AG09319 (cell line): Measurements from ENCODE around the gene ENTR1.

Experiments used
- DNase-seq: peaks from one replicate; pipeline ENCODE4 v3.0.0-alpha.2; 2010; ENCODE audit warnings: low read depth; ENCODE audit errors: extremely low read depth
- TF ChIP-seq, protein P1 (sequence below): IDR thresholded peaks from 2 replicates; pipeline ENCODE4 v1.5.1; 2011; ENCODE audit warnings: low read depth, mild to moderate bottlenecking, inconsistent platforms, low read length, moderate library complexity

ENTR1 gene

DNA sequence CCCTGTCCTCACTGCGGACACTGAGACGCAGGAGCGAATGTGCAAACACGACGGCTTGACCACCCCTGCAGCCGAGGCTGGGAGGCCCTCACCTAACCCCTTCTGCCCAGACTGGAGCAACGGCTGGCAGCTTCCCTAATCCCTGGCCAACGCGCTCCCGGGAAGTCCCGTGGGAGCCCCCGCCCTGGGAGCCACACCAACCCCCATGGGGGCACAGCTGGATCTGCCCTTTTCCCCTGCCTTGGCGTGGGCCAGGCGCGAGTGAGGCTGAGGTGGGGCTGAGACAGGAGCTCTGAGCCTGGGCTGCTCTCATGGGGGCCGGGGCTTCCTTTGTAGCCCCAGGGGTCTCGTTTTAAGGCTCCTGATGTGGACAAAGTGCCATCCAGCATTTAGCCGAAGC, 42.2 kb downstream of the ENTR1 start:
- TF ChIP-seq, protein P1, sequence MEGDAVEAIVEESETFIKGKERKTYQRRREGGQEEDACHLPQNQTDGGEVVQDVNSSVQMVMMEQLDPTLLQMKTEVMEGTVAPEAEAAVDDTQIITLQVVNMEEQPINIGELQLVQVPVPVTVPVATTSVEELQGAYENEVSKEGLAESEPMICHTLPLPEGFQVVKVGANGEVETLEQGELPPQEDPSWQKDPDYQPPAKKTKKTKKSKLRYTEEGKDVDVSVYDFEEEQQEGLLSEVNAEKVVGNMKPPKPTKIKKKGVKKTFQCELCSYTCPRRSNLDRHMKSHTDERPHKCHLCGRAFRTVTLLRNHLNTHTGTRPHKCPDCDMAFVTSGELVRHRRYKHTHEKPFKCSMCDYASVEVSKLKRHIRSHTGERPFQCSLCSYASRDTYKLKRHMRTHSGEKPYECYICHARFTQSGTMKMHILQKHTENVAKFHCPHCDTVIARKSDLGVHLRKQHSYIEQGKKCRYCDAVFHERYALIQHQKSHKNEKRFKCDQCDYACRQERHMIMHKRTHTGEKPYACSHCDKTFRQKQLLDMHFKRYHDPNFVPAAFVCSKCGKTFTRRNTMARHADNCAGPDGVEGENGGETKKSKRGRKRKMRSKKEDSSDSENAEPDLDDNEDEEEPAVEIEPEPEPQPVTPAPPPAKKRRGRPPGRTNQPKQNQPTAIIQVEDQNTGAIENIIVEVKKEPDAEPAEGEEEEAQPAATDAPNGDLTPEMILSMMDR: no peak
- DNase-seq: no peak

DNA sequence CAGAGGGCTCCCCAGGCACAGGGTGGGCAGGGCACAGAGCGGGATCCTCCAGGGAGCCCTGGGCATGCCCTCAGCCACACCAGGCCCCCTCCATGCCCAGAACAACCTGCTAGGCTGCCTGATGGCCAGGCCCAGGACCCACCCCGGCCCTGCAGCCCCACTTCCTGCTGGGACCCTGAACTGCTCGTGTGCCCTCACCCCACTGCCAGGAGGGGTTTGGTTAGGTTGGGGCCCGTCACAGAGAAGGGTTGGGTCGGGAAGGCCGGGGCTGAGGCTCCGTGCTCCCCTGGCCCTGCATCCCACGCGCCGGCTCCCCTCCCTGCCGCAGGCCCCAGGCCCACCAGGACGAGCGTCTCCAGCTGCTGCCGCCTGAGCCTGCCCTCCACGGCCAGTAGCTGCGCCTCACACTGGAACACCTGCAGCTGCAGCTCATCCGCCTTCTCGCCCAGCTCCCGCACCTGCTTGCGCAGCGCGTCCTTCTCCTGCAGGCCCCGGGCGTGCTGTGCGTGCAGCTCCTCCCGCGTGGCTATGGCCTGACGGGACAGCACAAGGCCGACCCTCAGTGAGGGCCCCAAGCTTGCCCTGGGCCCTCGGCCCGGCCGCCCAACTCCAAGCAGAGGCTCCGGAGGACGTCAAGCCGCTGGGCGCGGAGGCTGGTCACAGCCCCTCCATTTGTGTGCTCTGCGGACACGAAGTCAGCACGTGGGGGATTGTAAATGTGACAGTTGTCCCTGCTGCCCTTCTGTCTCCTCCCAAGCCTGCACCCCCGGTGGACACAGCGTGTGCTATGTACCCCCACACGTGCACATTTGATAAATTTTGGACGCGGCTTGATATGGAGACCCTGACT, 42.9 kb downstream of the ENTR1 start:
- DNase-seq: no peak
- TF ChIP-seq, protein P1: no peak

DNA sequence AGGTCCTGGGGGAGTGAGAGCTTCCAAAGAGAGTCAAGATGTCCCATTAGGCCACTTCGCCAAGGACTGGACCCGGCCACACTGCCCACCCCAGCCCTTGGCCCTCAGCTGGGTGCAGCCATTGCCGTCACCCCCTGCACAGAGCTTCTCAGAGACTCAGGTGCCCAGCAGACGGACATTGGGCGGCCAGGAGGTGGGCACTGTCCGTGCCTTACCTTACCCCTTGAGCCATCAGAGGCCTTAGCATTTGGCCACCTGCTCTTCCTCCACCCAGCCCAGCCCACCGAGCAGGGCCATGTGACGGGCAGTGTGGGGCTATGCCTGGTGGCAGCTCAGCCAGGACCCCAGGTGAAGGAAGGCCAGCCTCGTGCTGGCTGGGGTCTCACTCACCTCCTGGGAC, 43.6 kb downstream of the ENTR1 start:
- no peak for DNase-seq
- TF ChIP-seq, protein P1: no peak

DNA sequence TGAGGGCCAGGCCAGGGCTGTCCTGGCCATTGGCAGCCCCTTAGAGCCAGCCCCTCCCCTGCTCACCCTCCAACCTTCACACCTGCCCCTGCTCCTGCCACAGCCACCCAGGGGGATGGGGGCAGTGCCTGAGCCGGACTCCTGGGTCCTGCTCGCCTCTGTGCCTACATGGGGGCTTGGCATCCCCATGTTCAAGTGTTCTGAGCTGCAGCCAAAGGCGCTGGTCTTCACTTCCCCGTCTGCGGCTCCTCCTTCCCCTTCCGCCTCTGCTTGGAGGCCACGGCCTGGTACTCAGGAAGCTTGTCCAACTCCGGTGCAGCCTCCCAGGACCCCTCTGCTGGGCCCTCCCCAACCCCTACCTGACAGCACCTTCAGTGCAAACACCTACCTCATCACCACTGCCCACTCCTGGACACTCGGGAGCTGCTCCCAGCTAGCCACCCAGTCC, 44.6 kb downstream of the ENTR1 start:
- TF ChIP-seq, protein P1: no peak
- no peak for DNase-seq

DNA sequence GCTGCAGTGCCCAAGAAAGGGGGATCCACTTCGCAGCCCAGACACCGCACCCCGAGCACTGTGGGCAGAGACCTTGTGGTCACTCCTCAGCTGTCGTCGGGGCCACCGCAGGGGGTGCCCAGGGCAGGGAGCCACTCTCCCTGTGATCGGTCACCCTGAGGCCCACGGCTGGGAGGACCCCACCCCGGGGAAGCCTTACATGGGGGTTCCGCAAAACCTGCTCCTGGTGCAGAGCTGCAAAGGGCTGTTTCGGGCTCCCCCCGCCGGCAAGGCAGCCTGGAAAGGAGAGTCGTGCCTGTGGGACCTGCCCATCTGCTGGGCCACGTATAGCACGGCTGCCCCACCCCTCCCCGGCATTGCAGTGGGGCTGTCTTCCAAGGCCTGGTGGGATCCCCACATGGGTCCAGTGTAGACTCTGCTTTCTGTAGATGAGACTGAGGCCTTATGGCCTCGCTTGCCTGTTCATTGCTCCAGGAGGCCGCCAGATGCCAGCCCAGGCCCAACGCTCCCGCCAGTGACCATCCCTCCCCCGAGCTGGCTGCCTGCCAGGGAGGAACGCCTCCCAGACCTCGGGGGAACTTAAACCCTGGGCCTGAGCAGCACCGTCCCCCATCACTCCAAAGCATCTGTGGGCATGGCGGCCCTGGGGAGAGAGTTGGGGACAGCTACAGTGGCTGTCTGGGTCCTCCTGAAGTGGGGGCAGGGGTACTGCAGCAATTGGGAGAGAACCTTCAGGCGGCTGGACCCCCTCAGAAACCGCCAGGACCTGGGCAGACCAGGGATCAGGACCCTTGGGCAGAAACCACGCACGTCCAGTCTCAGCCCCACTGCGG, 45.3 kb downstream of the ENTR1 start:
- TF ChIP-seq, protein P1: no peak
- DNase-seq: no peak

DNA sequence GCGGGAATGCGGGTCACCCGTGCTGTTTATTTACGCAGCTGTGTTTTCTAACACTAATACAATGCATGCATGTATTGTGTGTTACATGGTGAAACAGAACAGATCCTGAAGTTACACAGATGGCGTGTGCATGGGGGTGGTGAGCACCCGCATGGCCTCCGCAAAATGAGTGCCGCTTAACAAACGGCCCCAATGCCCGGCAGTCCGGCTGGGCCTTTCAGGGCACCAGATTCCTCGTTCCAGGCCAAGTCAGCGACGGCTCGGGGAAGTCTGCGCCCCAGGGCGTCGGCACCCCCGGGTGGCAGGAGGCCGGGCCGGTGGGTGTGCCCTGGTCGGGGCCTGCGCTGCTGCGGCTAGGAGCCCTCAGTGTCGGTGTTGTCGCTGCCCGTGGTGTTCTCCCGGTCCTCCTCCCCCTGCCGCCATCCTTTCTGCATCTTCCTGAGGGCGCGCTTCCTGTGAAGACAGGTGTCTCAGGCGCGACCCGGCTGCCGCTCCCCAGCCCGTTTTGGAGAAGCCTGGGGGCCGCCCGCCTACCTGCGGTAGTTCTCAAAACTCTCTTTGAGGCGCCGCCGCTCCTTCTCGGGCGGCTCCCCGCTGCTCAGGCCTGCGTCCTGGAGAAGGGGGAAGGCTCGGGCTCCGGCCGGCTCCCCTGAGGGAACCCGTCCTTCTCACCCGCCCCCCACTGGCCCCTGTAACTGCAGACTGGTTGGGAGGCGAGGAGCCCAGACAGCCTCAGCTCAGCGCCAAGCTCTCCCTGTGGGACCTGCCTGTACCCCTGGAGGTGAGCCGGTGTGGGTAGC, 46.3 kb downstream of the ENTR1 start:
- no peak for DNase-seq
- TF ChIP-seq, protein P1: no peak
